RWPE2 (cell line): ENCODE data around the gene HK2.
"Not testable (repeated sequence)": the region's sequence is repeated elsewhere in the genome, so short reads cannot be mapped to it uniquely, and the experiment has no call there.

Source experiments
- ATAC-seq: fragments of 200-7000 bp; cut with Tn5 transposase; 3 replicates; pipeline ENCODE4 v1.9.1; 2021; ENCODE audit warnings: low read depth
- DNase-seq: peaks from one replicate; pipeline ENCODE4 v3.0.0-alpha.2; 2020; ENCODE audit warnings: low spot score
- H3K27ac ChIP-seq: fragments of 450-650 bp; 2 replicates; pipeline ENCODE4 v1.5.1; 2017; ENCODE audit warnings: mild to moderate bottlenecking; ENCODE audit not compliant: poor library complexity, severe bottlenecking
- H3K27me3 ChIP-seq: fragments of 250-450 bp; sonication (Bioruptor Pico); 2 replicates; pipeline ENCODE4 v1.5.1; 2021; ENCODE audit warnings: mild to moderate bottlenecking, moderate library complexity; ENCODE audit not compliant: insufficient read depth, poor library complexity, severe bottlenecking
- H3K36me3 ChIP-seq: fragments of 250-450 bp; sonication (Bioruptor Pico); 2 replicates; pipeline ENCODE4 v1.5.1; 2020; ENCODE audit warnings: low read depth, mild to moderate bottlenecking, moderate library complexity
- H3K4me1 ChIP-seq: fragments of 250-450 bp; sonication (Bioruptor Pico); 2 replicates; pipeline ENCODE4 v1.5.1; 2021; ENCODE audit warnings: mild to moderate bottlenecking, moderate library complexity; ENCODE audit not compliant: insufficient read depth, poor library complexity, severe bottlenecking
- H3K4me3 ChIP-seq: fragments of 250-450 bp; sonication (Bioruptor Pico); 2 replicates; pipeline ENCODE4 v1.5.1; 2021; ENCODE audit warnings: mild to moderate bottlenecking, moderate library complexity; ENCODE audit not compliant: severe bottlenecking
- H3K9me3 ChIP-seq: fragments of 250-450 bp; sonication (Bioruptor Pico); 2 replicates; pipeline ENCODE4 v1.5.1; 2021; ENCODE audit warnings: mild to moderate bottlenecking, moderate library complexity; ENCODE audit not compliant: severe bottlenecking
- TF ChIP-seq, protein P1 (sequence below): fragments of 450-650 bp; IDR thresholded peaks from one replicate; pipeline ENCODE4 v1.5.1; 2017; ENCODE audit warnings: mild to moderate bottlenecking, moderate library complexity; ENCODE audit not compliant: poor library complexity, severe bottlenecking

HK2 gene

DNA sequence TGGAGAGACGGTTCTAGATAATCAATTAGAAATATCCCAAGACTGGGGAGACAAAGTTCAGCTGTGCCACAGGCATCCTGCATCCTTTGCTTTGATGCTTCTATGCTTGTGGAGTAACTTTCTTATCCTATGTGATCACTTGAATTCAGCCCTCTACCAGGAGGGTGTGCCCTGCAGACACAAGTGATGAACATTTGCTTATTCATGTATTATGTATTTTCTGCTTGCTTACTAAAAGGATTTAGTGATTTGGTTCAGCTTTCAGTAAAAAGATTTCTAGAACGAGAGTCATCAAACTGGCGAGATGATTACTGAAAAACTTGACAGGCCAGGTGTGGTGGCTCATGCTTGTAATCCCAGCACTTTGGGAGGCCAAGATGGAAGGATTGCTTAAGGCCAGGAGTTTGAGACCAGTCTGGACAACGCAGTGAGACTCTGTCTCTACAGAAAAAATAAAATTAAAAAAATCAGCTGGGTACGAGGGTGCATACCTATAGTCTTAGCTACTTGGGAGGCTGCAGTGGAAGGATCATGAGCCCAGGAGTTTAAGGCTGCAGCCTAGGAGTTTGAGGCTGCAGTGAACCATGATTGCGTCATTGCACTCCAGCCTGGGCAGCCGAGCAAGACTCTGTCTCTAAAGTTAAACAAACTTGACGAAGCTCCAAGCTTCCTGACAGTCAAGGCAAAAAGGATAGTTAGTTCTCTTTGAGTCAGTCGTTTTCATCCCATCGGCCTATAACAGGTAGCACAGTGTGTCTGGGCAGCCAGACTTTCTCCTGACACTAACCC, 13.3 kb downstream of the HK2 start:
- ATAC-seq (no peak), DNase-seq (no peak)
- Histone ChIP-seq H3K4me1 (peaks cover 97% of the 10 kb centered on the region), H3K4me3 (no peak overlapping the region), H3K36me3 (peaks cover 7% of the 10 kb centered on the region; the same call in 1 of the 2 replicates), H3K27me3 (no peaks in the 10 kb centered on the region), H3K27ac (peak overlapping the region; percentile 95), H3K9me3 (no peaks in the 10 kb centered on the region)
- TF ChIP-seq, protein P1, sequence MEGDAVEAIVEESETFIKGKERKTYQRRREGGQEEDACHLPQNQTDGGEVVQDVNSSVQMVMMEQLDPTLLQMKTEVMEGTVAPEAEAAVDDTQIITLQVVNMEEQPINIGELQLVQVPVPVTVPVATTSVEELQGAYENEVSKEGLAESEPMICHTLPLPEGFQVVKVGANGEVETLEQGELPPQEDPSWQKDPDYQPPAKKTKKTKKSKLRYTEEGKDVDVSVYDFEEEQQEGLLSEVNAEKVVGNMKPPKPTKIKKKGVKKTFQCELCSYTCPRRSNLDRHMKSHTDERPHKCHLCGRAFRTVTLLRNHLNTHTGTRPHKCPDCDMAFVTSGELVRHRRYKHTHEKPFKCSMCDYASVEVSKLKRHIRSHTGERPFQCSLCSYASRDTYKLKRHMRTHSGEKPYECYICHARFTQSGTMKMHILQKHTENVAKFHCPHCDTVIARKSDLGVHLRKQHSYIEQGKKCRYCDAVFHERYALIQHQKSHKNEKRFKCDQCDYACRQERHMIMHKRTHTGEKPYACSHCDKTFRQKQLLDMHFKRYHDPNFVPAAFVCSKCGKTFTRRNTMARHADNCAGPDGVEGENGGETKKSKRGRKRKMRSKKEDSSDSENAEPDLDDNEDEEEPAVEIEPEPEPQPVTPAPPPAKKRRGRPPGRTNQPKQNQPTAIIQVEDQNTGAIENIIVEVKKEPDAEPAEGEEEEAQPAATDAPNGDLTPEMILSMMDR = no peak

DNA sequence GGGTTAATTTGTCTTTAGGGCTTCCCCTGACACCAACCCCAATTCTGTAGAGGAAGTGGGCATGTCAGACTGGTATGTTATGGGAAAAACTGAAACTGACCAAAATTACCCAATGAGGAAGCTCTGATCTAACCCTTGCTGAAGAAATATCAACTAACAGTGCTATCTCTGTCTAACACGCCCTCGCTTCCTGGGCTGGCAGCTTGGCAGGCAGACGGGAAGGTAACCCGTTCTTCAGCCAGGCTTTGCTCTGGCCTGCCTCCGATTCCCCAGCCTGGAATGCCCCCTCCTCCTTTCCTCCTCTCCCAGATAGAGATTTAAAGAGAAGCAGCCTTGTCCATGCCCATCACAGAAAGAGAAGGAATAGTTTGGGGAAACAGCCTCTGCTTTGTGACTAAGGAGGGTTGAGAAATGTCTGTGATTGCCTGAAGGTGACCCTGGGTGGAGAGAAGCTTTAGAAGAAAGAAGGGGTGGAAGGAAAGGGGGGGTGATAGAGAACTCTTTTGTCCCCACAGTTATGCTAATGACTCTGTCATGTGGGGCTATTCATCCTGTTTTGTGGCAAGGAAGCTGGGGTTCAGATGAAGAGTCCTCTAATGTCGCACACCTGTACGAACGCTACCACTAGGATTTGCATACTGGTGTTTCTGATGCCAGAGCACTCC, 15.4 kb downstream of the HK2 start:
- no peaks in the 10 kb centered on the region for H3K27me3 ChIP-seq
- no peak for DNase-seq
- no peaks in the 10 kb centered on the region for H3K9me3 ChIP-seq
- peaks cover 76% of the 10 kb centered on the region for H3K4me1 ChIP-seq
- peak overlapping the region; percentile 95 for H3K27ac ChIP-seq
- H3K36me3 ChIP-seq = peaks cover 10% of the 10 kb centered on the region
- no peak overlapping the region for H3K4me3 ChIP-seq
- ATAC-seq = peak; percentile 50
- TF ChIP-seq, protein P1 = no peak

DNA sequence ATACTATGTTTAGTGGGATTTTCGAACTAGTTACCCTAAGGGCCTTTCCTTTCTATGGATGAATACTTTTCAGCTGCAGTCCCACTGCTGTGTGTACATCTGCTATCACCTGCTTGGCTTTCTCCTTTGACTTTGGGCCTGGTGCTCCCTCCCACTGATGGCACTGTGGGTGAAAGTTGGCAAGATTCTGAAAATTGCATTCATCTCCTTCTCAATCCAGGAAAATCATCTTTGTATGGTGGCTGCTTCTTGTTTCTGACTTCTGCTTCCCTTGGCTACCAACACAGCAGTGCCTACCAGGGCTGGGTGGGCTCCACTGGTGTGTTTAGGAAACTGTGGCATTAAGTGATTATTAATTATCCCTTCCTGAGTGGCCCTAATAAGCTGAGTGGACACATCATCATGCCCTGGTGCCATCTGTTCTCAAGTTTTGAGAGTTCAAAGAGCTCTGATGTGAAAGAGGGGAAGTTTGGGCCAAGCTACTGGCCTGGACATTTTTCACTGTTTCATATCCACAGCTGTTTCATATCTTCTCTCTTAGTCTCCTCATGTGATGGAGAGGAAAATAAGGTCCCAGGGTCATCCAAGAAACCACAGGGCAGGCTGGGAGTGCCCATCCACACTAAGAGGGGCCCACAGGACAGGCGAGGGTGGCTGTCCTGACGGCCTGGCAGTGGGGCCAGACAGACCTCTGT, 16.7 kb downstream of the HK2 start:
- Histone ChIP-seq H3K9me3 (no peaks in the 10 kb centered on the region), H3K36me3 (peaks cover 23% of the 10 kb centered on the region), H3K27ac (peak overlapping the region; percentile 95), H3K4me3 (no peak overlapping the region), H3K27me3 (no peaks in the 10 kb centered on the region), H3K4me1 (peaks cover 65% of the 10 kb centered on the region)
- TF ChIP-seq, protein P1 = no peak
- no peak; the same call in 2 of the 3 replicates for ATAC-seq
- no peak for DNase-seq

DNA sequence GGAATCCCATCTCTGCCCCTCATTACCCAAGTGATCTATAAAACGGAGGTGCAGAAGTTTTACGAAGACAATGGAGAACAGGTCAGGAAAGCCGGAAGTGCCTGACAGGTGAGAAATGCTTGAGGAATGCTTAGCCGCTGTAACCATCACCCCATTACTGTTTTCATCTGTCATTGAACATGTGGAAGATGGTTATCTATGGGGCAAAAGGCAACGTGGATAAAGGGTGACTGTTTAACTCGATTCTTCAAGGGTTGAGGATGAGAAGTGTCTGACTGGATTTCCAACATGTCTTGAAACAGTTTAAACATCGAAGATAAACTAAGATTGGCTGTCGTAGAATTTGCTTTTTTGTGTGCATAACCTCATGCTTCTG, 17.3 kb downstream of the HK2 start:
- no peaks in the 10 kb centered on the region for H3K9me3 ChIP-seq
- DNase-seq = no peak
- H3K36me3 ChIP-seq = peaks cover 28% of the 10 kb centered on the region
- H3K27me3 ChIP-seq = no peaks in the 10 kb centered on the region
- TF ChIP-seq, protein P1 = no peak
- peak overlapping the region; percentile 95 for H3K27ac ChIP-seq
- H3K4me1 ChIP-seq = peaks cover 60% of the 10 kb centered on the region
- peak; percentile 80 for ATAC-seq
- no peak overlapping the region for H3K4me3 ChIP-seq

DNA sequence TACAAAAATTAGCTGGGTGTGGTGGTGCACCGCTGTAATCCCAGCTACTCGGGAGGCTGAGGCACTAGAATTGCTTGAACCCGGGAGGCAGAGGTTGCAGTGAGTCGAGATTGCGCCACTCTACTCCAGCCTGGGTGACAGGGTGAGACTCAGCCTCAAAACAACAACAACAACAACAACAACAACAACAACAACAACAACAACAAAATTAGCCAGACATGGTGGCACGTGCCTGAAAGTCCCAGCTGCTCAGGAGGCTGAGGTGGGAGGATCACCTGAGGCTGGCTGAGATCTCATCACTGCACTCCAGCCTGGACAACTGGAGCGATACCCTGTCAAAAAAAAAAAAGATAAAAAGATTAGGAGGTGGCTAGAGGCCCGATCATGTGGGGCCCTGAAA, 19.4 kb downstream of the HK2 start:
- H3K4me1 ChIP-seq = peaks cover 38% of the 10 kb centered on the region
- not testable (repeated sequence) for H3K9me3 ChIP-seq, H3K27ac ChIP-seq, ATAC-seq, H3K4me3 ChIP-seq, H3K27me3 ChIP-seq, DNase-seq
- peaks cover 50% of the 10 kb centered on the region for H3K36me3 ChIP-seq
